ENCODE results near the gene SLC52A3. TPM values are rescaled to one million over a fixed set of nuclear protein-coding genes. Genes with fewer than 3 reads are reported as not detected.

The SLC52A3 gene
- total RNA-seq, 1 donor from 2014 or later, result 0.25 TPM

DNA sequence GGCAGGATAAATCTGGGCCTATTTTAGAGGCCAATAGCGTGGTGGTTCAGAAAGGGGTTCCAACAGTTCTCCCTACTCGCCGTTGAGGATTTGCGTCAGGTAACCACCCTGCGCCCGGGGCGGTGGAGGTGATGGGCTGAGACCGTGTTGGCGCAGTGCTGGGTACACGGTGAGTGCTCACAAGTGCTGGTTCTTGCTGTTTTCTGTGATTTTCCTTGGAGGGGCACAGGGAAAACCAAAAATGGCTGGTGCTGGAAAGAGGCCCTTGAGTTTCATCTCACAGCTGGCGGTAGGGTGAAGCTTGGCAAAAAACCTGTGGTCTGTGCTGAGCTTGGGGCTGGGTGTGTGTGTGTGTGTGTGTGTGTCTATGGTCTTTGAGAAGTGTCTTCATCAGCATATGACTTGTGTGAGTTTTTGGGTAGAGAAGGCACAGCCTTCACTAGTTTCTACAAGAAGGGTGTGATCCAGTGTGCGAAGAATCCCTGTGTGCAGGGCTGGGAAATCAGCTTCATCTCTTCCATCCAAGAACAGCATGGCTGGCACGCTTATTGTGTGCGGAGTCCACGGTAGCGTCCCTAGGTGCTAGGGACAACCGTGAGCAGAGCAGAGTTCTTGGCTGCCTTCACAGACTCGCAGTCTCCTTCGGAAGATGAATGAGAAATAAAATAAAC is 57.4 kb downstream of the SLC52A3 start:
- H3K27ac Mint-ChIP-seq, result no peak overlapping the region
- H3K36me3 Mint-ChIP-seq, result no peaks in the 10 kb centered on the region
- H3K27me3 Mint-ChIP-seq (ENCODE audit: low read depth), result peaks cover 33% of the 10 kb centered on the region
- TF ChIP-seq, protein P1, sequence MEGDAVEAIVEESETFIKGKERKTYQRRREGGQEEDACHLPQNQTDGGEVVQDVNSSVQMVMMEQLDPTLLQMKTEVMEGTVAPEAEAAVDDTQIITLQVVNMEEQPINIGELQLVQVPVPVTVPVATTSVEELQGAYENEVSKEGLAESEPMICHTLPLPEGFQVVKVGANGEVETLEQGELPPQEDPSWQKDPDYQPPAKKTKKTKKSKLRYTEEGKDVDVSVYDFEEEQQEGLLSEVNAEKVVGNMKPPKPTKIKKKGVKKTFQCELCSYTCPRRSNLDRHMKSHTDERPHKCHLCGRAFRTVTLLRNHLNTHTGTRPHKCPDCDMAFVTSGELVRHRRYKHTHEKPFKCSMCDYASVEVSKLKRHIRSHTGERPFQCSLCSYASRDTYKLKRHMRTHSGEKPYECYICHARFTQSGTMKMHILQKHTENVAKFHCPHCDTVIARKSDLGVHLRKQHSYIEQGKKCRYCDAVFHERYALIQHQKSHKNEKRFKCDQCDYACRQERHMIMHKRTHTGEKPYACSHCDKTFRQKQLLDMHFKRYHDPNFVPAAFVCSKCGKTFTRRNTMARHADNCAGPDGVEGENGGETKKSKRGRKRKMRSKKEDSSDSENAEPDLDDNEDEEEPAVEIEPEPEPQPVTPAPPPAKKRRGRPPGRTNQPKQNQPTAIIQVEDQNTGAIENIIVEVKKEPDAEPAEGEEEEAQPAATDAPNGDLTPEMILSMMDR (IDR thresholded peaks at IDR 0.05; ENCODE audit: unreplicated experiment), result no peak
- peaks cover 11% of the 10 kb centered on the region for H3K4me1 Mint-ChIP-seq
- peak overlapping the region; percentile 36 for H3K4me3 Mint-ChIP-seq
- H3K9me3 Mint-ChIP-seq, result peaks cover 18% of the 10 kb centered on the region
- no peak for DNase-seq (ENCODE audit: low spot score in 2 of 2, unreplicated experiment in 2 of 2)

Other genes starting within 250 kb of the SLC52A3 start
- gene CSNK2A1, start 224.7 kb downstream of the SLC52A3 start, total RNA-seq, result 160 to 172 TPM (median 164 TPM) in 3 replicates
- gene TCF15, start 158.2 kb downstream of the SLC52A3 start, total RNA-seq, result 0.74 to 0.90 TPM (median 0.75 TPM) in 3 replicates
- 13.3 to 13.6 TPM (median 13.5 TPM) in 3 replicates for gene SRXN1, start 115.3 kb downstream of the SLC52A3 start, total RNA-seq
- not detected in 3 replicates for gene SCRT2, start 92.7 kb downstream of the SLC52A3 start, total RNA-seq
- gene FAM110A, start 65.2 kb upstream of the SLC52A3 start, total RNA-seq, result 11.1 to 11.3 TPM (median 11.1 TPM) in 3 replicates
- gene ANGPT4, start 147.8 kb upstream of the SLC52A3 start, total RNA-seq, result 0.31 to 0.35 TPM (median 0.34 TPM) in 3 replicates
- gene RSPO4, start 233.8 kb upstream of the SLC52A3 start, total RNA-seq, result 7.5 to 9.5 TPM (median 8.9 TPM) in 3 replicates

Data from mesothelial cell of epicardium (in vitro differentiated cells).